SK-N-SH (cell line): Measurements from ENCODE around the gene NRM. TPM values are rescaled to one million over a fixed set of nuclear protein-coding genes. Genes with fewer than 3 reads are reported as not detected.

Experiments
- CTCF ChIA-PET: fragments of 300-600, 350-600 bp; formaldehyde crosslinking; extraction: SDS; loops from one replicate; lab custom pipeline; 2021; lab: Yijun Ruan, JAX
- POLR2A ChIA-PET: fragments of 350-600 bp; sonication (Branson Sonifier 250); formaldehyde crosslinking; extraction: SDS; loops from one replicate; lab custom pipeline; 2020; ENCODE audit warnings: antibody characterized with exemption, inconsistent platforms; lab: Yijun Ruan, JAX
- DNase-seq: peaks from one replicate; pipeline ENCODE4 v3.0.0; 2012
- H2AFZ ChIP-seq: fragments of 200-600 bp; sonication (generic); 2 replicates; pipeline ENCODE4 v1.8.1; 2016; ENCODE audit warnings: antibody characterized with exemption, mild to moderate bottlenecking, low read depth
- H3F3A ChIP-seq: fragments of 200-600 bp; sonication (generic); replicated peaks from 2 replicates; pipeline ENCODE3; 2016; ENCODE audit warnings: antibody characterized with exemption, mild to moderate bottlenecking; ENCODE audit not compliant: insufficient read depth
- H3K27ac ChIP-seq, 2 experiments: fragments of 200-500 bp in 1 of 2; fragments of 200-600 bp in 1 of 2; sonication (Bioruptor generic) in 1 of 2; sonication (generic), shearing (Covaris generic) in 1 of 2; 2 replicates each; pipeline versions ENCODE4 v1.5.1 to v1.6.1; 2014 to 2016; ENCODE audit warnings: low read depth in 2 of 2, inconsistent platforms in 1 of 2, low read length in 1 of 2, mild to moderate bottlenecking in 1 of 2, mixed read lengths in 1 of 2
- H3K27me3 ChIP-seq: fragments of 200-600 bp; sonication (generic), shearing (Covaris generic); 2 replicates; pipeline ENCODE4 v1.6.1; 2016; ENCODE audit warnings: mixed run types; ENCODE audit not compliant: insufficient read depth
- H3K36me3 ChIP-seq, 2 experiments: fragments of 200-500 bp in 1 of 2; fragments of 200-600 bp in 1 of 2; sonication (Bioruptor generic) in 1 of 2; sonication (generic) in 1 of 2; replicated peaks in 1 of 2; 2 replicates each; pipeline versions ENCODE3 to v1.5.1; 2014 to 2016; ENCODE audit warnings: low read length in 1 of 2, mild to moderate bottlenecking in 1 of 2; ENCODE audit not compliant: insufficient read depth in 2 of 2, control insufficient read depth in 1 of 2
- H3K4me1 ChIP-seq, 2 experiments: fragments of 200-500 bp in 1 of 2; fragments of 200-600 bp in 1 of 2; sonication (Bioruptor generic) in 1 of 2; sonication (generic), shearing (Covaris generic) in 1 of 2; 2 replicates each; pipeline versions ENCODE4 v1.5.1 to v1.6.1; 2014 to 2016; ENCODE audit warnings: low read depth in 1 of 2, low read length in 1 of 2, mixed run types in 1 of 2; ENCODE audit not compliant: insufficient read depth in 2 of 2, control insufficient read depth in 1 of 2
- H3K4me2 ChIP-seq: fragments of 200-600 bp; sonication (generic), shearing (Covaris generic); 2 replicates; pipeline ENCODE4 v1.6.1; 2017; ENCODE audit warnings: mixed run types
- H3K4me3 ChIP-seq, 2 experiments: fragments of 200-500 bp in 1 of 2; fragments of 200-600 bp in 1 of 2; sonication (Bioruptor generic) in 1 of 2; sonication (generic), shearing (Covaris generic) in 1 of 2; 2 replicates each; pipeline versions ENCODE4 v1.5.1 to v1.8.1; 2014 to 2016; ENCODE audit warnings: low read depth in 2 of 2, inconsistent platforms in 1 of 2, low read length in 1 of 2, mild to moderate bottlenecking in 1 of 2, mixed read lengths in 1 of 2, moderate library complexity in 1 of 2
- H3K79me2 ChIP-seq: fragments of 200-600 bp; sonication (generic); 2 replicates; pipeline ENCODE4 v1.8.1; 2017; ENCODE audit warnings: mild to moderate bottlenecking; ENCODE audit not compliant: insufficient read depth
- H3K9ac ChIP-seq: fragments of 200-600 bp; sonication (generic); 2 replicates; pipeline ENCODE4 v1.6.1; 2017; ENCODE audit warnings: mixed run types
- H3K9me2 ChIP-seq: fragments of 200-600 bp; sonication (generic); 2 replicates; pipeline ENCODE4 v1.6.1; 2017; ENCODE audit warnings: mixed run types
- H3K9me3 ChIP-seq: fragments of 200-600 bp; sonication (generic); 2 replicates; pipeline ENCODE4 v1.6.1; 2017; ENCODE audit warnings: mixed run types, mild to moderate bottlenecking, moderate library complexity
- H4K20me1 ChIP-seq: fragments of 200-600 bp; sonication (generic); 2 replicates; pipeline ENCODE4 v1.6.1; 2017; ENCODE audit warnings: mild to moderate bottlenecking, mixed run types; ENCODE audit not compliant: insufficient read depth
- CHD2 ChIP-seq: fragments of 150-350 bp; IDR thresholded peaks from 2 replicates; pipeline ENCODE4 v1.6.1; 2018; ENCODE audit warnings: low read length; ENCODE audit not compliant: partially characterized antibody
- EZH2phosphoT487 ChIP-seq: fragments of 200-600 bp; sonication (generic); IDR thresholded peaks from 2 replicates; pipeline ENCODE4 v1.6.1; 2017; ENCODE audit warnings: low read depth, mixed run types, mild to moderate bottlenecking, antibody characterized with exemption, moderate library complexity, borderline replicate concordance
- FOXJ3 ChIP-seq: sonication (generic); formaldehyde crosslinking; IDR thresholded peaks from 2 replicates; pipeline ENCODE4 v1.5.1; 2020; ENCODE audit warnings: mild to moderate bottlenecking, missing genetic modification reagents
- FOXM1 ChIP-seq: IDR thresholded peaks from 2 replicates; pipeline ENCODE4 v1.4.0; 2012; ENCODE audit warnings: low read depth, mild to moderate bottlenecking
- GABPA ChIP-seq: IDR thresholded peaks from 2 replicates; pipeline ENCODE4 v1.4.0; 2012; ENCODE audit warnings: low read depth, mild to moderate bottlenecking
- MEF2A ChIP-seq: IDR thresholded peaks from 2 replicates; pipeline ENCODE4 v1.4.0; 2012; ENCODE audit warnings: low read depth, borderline replicate concordance
- NFIC ChIP-seq: IDR thresholded peaks from 2 replicates; pipeline ENCODE4 v1.4.0; 2012; ENCODE audit warnings: borderline replicate concordance
- RCOR1 ChIP-seq: fragments of 150-350 bp; IDR thresholded peaks from 2 replicates; pipeline ENCODE4 v1.6.1; 2017; ENCODE audit warnings: antibody characterized with exemption, low read length
- TAF1 ChIP-seq: IDR thresholded peaks from 2 replicates; pipeline ENCODE4 v1.6.1; 2012; ENCODE audit warnings: low read depth, mild to moderate bottlenecking, low read length, moderate library complexity, borderline replicate concordance
- TCF12 ChIP-seq: IDR thresholded peaks from 2 replicates; pipeline ENCODE4 v1.4.0; 2012
- TEAD4 ChIP-seq: IDR thresholded peaks from 2 replicates; pipeline ENCODE4 v1.4.0; 2012; ENCODE audit warnings: mild to moderate bottlenecking, borderline replicate concordance; ENCODE audit not compliant: insufficient read depth
- YY1 ChIP-seq: IDR thresholded peaks from 2 replicates; pipeline ENCODE4 v1.4.0; 2012; ENCODE audit warnings: low read depth, mild to moderate bottlenecking
- WGBS: methylation state at CpG from one replicate; pipeline ENCODE4 v1.1.6; 2017; ENCODE audit warnings: low lambda C conversion rate; 5-methylcytosine and 5-hydroxymethylcytosine counted together
- polyA plus RNA-seq, 3 experiments: library from polyadenylated mRNA; depleted of rRNA; stranded (reverse); fragments of >200 nt; gene quantifications; 2 replicates each; pipeline ENCODE4 v1.2.3, GENCODE V29; 2012
- small RNA-seq, 7 experiments: library from RNA; depleted of rRNA; stranded (forward); fragments of <200 nt; gene quantifications; one replicate each; pipeline ENCODE3, GENCODE V24; 2012
- TF ChIP-seq, protein P1 (sequence below): IDR thresholded peaks from 2 replicates; pipeline ENCODE4; 2012
- TF ChIP-seq, protein P2 (sequence below): fragments of 200-600 bp; sonication (generic); IDR thresholded peaks from 2 replicates; pipeline ENCODE4 v1.6.1; 2017; ENCODE audit warnings: antibody characterized with exemption, mild to moderate bottlenecking, moderate library complexity

The NRM gene
- polyA plus RNA-seq, 1 of the 3 experiments (the other 2 are of a cell fraction), result 26.8 TPM

DNA sequence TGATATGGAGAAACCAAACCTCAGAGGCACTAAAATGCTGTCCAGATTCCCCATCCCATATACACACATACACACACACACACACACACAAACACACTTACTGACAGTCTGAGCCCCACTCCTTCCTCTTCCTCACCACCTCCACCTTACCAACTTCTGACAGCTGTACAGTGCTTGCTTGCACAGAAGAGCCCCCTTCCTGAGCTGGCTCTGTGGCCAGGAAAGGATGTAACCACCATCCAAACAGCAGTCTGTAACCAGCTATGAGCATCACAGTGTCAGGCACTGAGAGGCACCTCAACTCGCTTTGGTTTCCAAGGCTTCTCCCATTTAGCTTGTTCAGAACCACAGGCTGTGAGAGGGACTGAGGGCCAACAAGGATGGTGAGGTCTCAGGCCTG, 49.7 kb downstream of the NRM start:
- ChIA-PET POLR2A (interaction anchor here (0.8 kb wide), 1 partner anchor 10 kb away, joined by 3 read pairs; no protein-coding TSS in a partner anchor), CTCF (interaction anchor here (0.6 to 1.2 kb wide), 2 partner anchors 15 to 38 kb away, joined by 3 read pairs; no protein-coding TSS in a partner anchor)
- Histone ChIP-seq H3K9ac (no peak overlapping the region), H3K9me3 (no peaks in the 10 kb centered on the region), H3K4me2 (no peak overlapping the region), H3K27me3 (no peaks in the 10 kb centered on the region), H3K4me1 (no peaks in the 10 kb centered on the region; a peak in 1 of 4 replicates), H3K4me3 (no peak overlapping the region), H3K36me3 (peaks cover 33 to 50% of the 10 kb centered on the region in 2 experiments), H2AFZ (no peak overlapping the region), H4K20me1 (no peaks in the 10 kb centered on the region), H3K9me2 (no peaks in the 10 kb centered on the region), H3K27ac (no peak overlapping the region), H3K79me2 (peaks cover 7% of the 10 kb centered on the region), H3F3A (peaks cover 12% of the 10 kb centered on the region)
- no peak for DNase-seq
- no peak for TF ChIP-seq TCF12
- TF ChIP-seq FOXM1, result no peak
- TF ChIP-seq, protein P1, sequence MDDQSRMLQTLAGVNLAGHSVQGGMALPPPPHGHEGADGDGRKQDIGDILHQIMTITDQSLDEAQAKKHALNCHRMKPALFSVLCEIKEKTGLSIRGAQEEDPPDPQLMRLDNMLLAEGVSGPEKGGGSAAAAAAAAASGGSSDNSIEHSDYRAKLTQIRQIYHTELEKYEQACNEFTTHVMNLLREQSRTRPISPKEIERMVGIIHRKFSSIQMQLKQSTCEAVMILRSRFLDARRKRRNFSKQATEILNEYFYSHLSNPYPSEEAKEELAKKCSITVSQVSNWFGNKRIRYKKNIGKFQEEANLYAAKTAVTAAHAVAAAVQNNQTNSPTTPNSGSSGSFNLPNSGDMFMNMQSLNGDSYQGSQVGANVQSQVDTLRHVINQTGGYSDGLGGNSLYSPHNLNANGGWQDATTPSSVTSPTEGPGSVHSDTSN, result no peak
- no peak for TF ChIP-seq GABPA
- no peak for TF ChIP-seq MEF2A
- TF ChIP-seq EZH2phosphoT487, result no peak
- TF ChIP-seq FOXJ3 (CRISPR knock-in tag), result no peak
- WGBS, result no CpG with 5 or more reads among the region's 1 CpG

DNA sequence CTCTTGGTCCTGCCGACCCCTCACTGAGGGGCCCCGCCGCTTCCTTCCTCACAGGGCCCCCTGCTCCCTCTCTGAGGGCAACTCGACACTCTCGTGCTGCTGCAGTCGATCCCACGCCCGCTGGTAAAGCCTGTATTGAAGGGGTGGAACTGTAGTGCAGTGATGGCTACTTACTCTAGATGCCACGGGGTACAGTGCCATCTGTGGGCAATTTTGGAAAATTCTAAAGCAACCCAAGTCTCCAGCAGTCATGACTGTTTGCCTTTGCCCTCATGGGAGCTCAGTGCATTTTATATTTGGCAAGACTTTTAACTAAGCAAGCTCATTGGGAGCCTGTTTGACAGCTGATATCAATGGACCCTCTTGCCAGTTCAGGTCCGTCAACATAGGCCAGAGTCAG, 50.3 kb downstream of the NRM start:
- no peak overlapping the region for H3K9ac ChIP-seq
- H2AFZ ChIP-seq, result no peak overlapping the region
- no peaks in the 10 kb centered on the region for H3K27me3 ChIP-seq
- no peak overlapping the region for H3K4me2 ChIP-seq
- no peak overlapping the region for H3K4me3 ChIP-seq
- H3K27ac ChIP-seq, result no peak overlapping the region
- no peak for DNase-seq
- peaks cover 3% of the 10 kb centered on the region for H3K79me2 ChIP-seq
- ChIA-PET POLR2A (no interaction called here), CTCF (interaction anchor here (0.7 to 1.2 kb wide), 3 partner anchors 25 to 96 kb away, joined by 3 read pairs; no protein-coding TSS in a partner anchor)
- peaks cover 9% of the 10 kb centered on the region for H3F3A ChIP-seq
- peaks cover 28 to 44% of the 10 kb centered on the region in 2 experiments for H3K36me3 ChIP-seq
- H3K9me2 ChIP-seq, result no peaks in the 10 kb centered on the region
- no peaks in the 10 kb centered on the region for H4K20me1 ChIP-seq
- no peak for TF ChIP-seq TCF12
- TF ChIP-seq NFIC, result no peak
- no peak for TF ChIP-seq RCOR1
- TF ChIP-seq, protein P2, sequence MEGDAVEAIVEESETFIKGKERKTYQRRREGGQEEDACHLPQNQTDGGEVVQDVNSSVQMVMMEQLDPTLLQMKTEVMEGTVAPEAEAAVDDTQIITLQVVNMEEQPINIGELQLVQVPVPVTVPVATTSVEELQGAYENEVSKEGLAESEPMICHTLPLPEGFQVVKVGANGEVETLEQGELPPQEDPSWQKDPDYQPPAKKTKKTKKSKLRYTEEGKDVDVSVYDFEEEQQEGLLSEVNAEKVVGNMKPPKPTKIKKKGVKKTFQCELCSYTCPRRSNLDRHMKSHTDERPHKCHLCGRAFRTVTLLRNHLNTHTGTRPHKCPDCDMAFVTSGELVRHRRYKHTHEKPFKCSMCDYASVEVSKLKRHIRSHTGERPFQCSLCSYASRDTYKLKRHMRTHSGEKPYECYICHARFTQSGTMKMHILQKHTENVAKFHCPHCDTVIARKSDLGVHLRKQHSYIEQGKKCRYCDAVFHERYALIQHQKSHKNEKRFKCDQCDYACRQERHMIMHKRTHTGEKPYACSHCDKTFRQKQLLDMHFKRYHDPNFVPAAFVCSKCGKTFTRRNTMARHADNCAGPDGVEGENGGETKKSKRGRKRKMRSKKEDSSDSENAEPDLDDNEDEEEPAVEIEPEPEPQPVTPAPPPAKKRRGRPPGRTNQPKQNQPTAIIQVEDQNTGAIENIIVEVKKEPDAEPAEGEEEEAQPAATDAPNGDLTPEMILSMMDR, result no peak; the same call in 1 of the 2 replicates
- TF ChIP-seq TEAD4, result no peak
- no peak for TF ChIP-seq FOXM1
- TF ChIP-seq FOXJ3 (CRISPR knock-in tag), result no peak
- no peak for TF ChIP-seq YY1
- no peak for TF ChIP-seq CHD2
- TF ChIP-seq TAF1, result no peak
- WGBS, result 92% methylated on average over 5 of the region's 10 CpGs
- H3K9me3 ChIP-seq, result no peaks in the 10 kb centered on the region
- no peaks in the 10 kb centered on the region for H3K4me1 ChIP-seq

Small RNAs within 50 kb of the gene (small RNA-seq; reads per million reads assigned to genes)
- gene RF00019, result 0 reads per million in 7 experiments

Other genes starting within 250 kb of the NRM start
- 90.9 and 99.7 TPM in 2 replicates for gene HLA-E, start 201.5 kb downstream of the NRM start, polyA plus RNA-seq (2012; rRNA removed)
- 36.4 and 43.3 TPM in 2 replicates for gene GNL1, start 134.5 kb downstream of the NRM start, polyA plus RNA-seq (2012; rRNA removed)
- gene PRR3, start 133.7 kb downstream of the NRM start, polyA plus RNA-seq (2012; rRNA removed), result 21.2 and 26.0 TPM in 2 replicates
- 42.5 and 53.4 TPM in 2 replicates for gene ABCF1, start 119.5 kb downstream of the NRM start, polyA plus RNA-seq (2012; rRNA removed)
- gene PPP1R10, start 73.7 kb downstream of the NRM start, polyA plus RNA-seq (2012; rRNA removed), result 16.8 and 22.1 TPM in 2 replicates
- gene MRPS18B, start 73.1 kb downstream of the NRM start, polyA plus RNA-seq (2012; rRNA removed), result 45.2 and 51.1 TPM in 2 replicates
- 35.4 and 36.2 TPM in 2 replicates for gene ATAT1, start 64.1 kb downstream of the NRM start, polyA plus RNA-seq (2012; rRNA removed)
- 11.7 and 14.3 TPM in 2 replicates for gene C6orf136, start 43.9 kb downstream of the NRM start, polyA plus RNA-seq (2012; rRNA removed)
- 59.8 and 63.3 TPM in 2 replicates for gene DHX16, start 18.0 kb downstream of the NRM start, polyA plus RNA-seq (2012; rRNA removed)
- gene PPP1R18, start 4.3 kb downstream of the NRM start, polyA plus RNA-seq (2012; rRNA removed), result 57.3 and 73.2 TPM in 2 replicates
- gene MDC1, start 26.3 kb upstream of the NRM start, polyA plus RNA-seq (2012; rRNA removed), result 5.9 and 10.4 TPM in 2 replicates
- 1,037 and 1,093 TPM in 2 replicates for gene TUBB, start 29.4 kb upstream of the NRM start, polyA plus RNA-seq (2012; rRNA removed)
- gene FLOT1, start 51.7 kb upstream of the NRM start, polyA plus RNA-seq (2012; rRNA removed), result 457 and 462 TPM in 2 replicates
- gene IER3, start 53.6 kb upstream of the NRM start, polyA plus RNA-seq (2012; rRNA removed), result 12.9 and 14.0 TPM in 2 replicates
- gene DDR1, start 193.5 kb upstream of the NRM start, polyA plus RNA-seq (2012; rRNA removed), result 40.2 and 52.8 TPM in 2 replicates
- 30.7 and 34.9 TPM in 2 replicates for gene GTF2H4, start 217.2 kb upstream of the NRM start, polyA plus RNA-seq (2012; rRNA removed)
- gene VARS2, start 223.3 kb upstream of the NRM start, polyA plus RNA-seq (2012; rRNA removed), result 31.2 TPM in 2 replicates
- gene SFTA2, start 241.2 kb upstream of the NRM start, polyA plus RNA-seq (2012; rRNA removed), result not detected in 2 replicates
- not detected in 2 replicates for gene MUCL3, start 250.0 kb upstream of the NRM start, polyA plus RNA-seq (2012; rRNA removed)